ENCODE measurements around the gene GDE1.

GRCh38 chr16:19566362-19566761 lies 44.5 kb upstream of the GDE1 start:
- no peak for TF ChIP-seq CTCF (IDR thresholded peaks at IDR 0.05)
- TF ChIP-seq POLR2A (IDR thresholded peaks at IDR 0.05) = no peak
